Vagina (tissue), 2 donors: Measurements from ENCODE around the gene TMIE. TPM values are rescaled to one million over a fixed set of nuclear protein-coding genes. Genes with fewer than 3 reads are reported as not detected.

Source experiments
- DNase-seq, 2 donors: peaks; one replicate each; pipeline ENCODE4 v3.0.0-alpha.2; 2017; ENCODE audit errors: extremely low spot score in 2 of 2
- H3K27ac ChIP-seq: fragments of 200-600 bp; sonication (generic); one replicate; pipeline ENCODE4 v1.5.1; 2019
- H3K27me3 ChIP-seq: fragments of 200-600 bp; sonication (generic); one replicate; pipeline ENCODE4 v1.5.1; 2019
- H3K36me3 ChIP-seq, 2 donors: fragments of 200-600 bp; sonication (generic); one replicate each; pipeline ENCODE4 v1.5.1; 2017 to 2019
- H3K4me1 ChIP-seq: fragments of 200-600 bp; sonication (generic); one replicate; pipeline ENCODE4 v1.5.1; 2019
- H3K4me3 ChIP-seq, 2 donors: fragments of 200-600 bp; sonication (generic); 1 replicate in 1 of 2; 2 replicates in 1 of 2; pipeline ENCODE4 v1.5.1; 2016 to 2019
- H3K9me3 ChIP-seq: fragments of 200-600 bp; sonication (generic); one replicate; pipeline ENCODE4 v1.5.1; 2019
- POLR2A ChIP-seq, 2 donors: fragments of 450-650 bp; IDR thresholded peaks; one replicate each; pipeline ENCODE4 v1.6.1; 2017; ENCODE audit warnings: antibody characterized with exemption in 2 of 2, mild to moderate bottlenecking in 2 of 2, moderate library complexity in 2 of 2
- POLR2AphosphoS5 ChIP-seq, 2 donors: sonication (generic); formaldehyde crosslinking; IDR thresholded peaks; one replicate each; pipeline ENCODE4 v1.9.0; 2017; ENCODE audit warnings: antibody characterized with exemption in 2 of 2, mild to moderate bottlenecking in 2 of 2, low read depth in 1 of 2; ENCODE audit not compliant: insufficient read depth in 1 of 2
- intact Hi-C: fragments of 100-400 bp; cut with DNase I; formaldehyde crosslinking; loops from one replicate; pipeline ENCODE4 v1.15.1; 2023
- total RNA-seq: library from RNA; depleted of rRNA; stranded (reverse); fragments of >200 nt; gene quantifications from one replicate; pipeline ENCODE4 v1.2.3, GENCODE V29; 2016
- TF ChIP-seq, protein P1 (sequence below), 3 experiments: fragments of 450-650 bp in 2 of 3; fragments of 200-600 bp in 1 of 3; sonication (generic) in 1 of 3; IDR thresholded peaks; one replicate each; pipeline ENCODE4 v1.5.1; 2017 to 2019; ENCODE audit warnings: antibody characterized with exemption in 3 of 3, mild to moderate bottlenecking in 2 of 3, moderate library complexity in 2 of 3

Gene TMIE
- total RNA-seq, 1 donor from 2014 or later: 0.74 TPM

DNA sequence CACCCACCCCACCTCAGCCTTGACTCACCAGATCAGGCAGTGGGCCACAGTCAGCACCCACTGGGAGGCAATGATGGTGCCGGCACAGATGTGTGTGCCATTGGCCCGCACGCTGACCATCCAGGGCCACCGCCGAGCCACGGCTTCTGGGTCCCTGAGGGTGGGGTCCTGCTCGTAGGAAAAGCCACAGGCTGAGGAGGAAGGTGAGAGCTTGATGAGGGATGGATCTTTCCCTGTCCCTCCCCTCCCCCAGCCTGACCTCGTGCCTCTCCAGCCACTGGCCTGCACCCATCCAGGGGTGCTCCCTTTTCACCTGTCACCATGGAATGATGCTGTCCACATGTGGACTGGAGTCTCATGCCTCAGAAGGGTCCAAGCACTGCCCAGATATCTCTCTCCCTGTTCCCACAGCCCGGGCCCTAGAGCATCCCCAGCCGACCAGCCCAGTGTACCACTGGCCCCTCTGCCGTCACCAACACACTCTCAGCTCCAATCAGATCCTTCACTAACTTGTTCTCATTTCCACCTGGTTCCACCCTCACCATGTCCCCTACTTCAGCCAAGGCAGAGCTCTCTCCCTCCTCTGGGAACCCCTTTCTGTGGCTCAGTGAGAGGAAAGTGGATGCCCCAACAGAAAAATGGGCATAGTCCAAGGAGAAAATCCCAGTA lies 14.4 kb downstream of the TMIE start:
- Histone ChIP-seq H3K4me3 (no peak overlapping the region), H3K9me3 (no peaks in the 10 kb centered on the region), H3K4me1 (no peaks in the 10 kb centered on the region), H3K27ac (no peak overlapping the region), H3K36me3 (no peaks in the 10 kb centered on the region), H3K27me3 (no peaks in the 10 kb centered on the region)
- DNase-seq: peak in 1 of 2 donors; percentile 72
- no peak for TF ChIP-seq POLR2AphosphoS5 (IDR thresholded peaks at IDR 0.05; ENCODE audit: insufficient read depth in 1 of 2, low read depth in 1 of 2)
- TF ChIP-seq, protein P1, sequence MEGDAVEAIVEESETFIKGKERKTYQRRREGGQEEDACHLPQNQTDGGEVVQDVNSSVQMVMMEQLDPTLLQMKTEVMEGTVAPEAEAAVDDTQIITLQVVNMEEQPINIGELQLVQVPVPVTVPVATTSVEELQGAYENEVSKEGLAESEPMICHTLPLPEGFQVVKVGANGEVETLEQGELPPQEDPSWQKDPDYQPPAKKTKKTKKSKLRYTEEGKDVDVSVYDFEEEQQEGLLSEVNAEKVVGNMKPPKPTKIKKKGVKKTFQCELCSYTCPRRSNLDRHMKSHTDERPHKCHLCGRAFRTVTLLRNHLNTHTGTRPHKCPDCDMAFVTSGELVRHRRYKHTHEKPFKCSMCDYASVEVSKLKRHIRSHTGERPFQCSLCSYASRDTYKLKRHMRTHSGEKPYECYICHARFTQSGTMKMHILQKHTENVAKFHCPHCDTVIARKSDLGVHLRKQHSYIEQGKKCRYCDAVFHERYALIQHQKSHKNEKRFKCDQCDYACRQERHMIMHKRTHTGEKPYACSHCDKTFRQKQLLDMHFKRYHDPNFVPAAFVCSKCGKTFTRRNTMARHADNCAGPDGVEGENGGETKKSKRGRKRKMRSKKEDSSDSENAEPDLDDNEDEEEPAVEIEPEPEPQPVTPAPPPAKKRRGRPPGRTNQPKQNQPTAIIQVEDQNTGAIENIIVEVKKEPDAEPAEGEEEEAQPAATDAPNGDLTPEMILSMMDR (IDR thresholded peaks at IDR 0.05): no peak
- no peak for TF ChIP-seq POLR2A (IDR thresholded peaks at IDR 0.05)
- intact Hi-C loops: no loop called here

DNA sequence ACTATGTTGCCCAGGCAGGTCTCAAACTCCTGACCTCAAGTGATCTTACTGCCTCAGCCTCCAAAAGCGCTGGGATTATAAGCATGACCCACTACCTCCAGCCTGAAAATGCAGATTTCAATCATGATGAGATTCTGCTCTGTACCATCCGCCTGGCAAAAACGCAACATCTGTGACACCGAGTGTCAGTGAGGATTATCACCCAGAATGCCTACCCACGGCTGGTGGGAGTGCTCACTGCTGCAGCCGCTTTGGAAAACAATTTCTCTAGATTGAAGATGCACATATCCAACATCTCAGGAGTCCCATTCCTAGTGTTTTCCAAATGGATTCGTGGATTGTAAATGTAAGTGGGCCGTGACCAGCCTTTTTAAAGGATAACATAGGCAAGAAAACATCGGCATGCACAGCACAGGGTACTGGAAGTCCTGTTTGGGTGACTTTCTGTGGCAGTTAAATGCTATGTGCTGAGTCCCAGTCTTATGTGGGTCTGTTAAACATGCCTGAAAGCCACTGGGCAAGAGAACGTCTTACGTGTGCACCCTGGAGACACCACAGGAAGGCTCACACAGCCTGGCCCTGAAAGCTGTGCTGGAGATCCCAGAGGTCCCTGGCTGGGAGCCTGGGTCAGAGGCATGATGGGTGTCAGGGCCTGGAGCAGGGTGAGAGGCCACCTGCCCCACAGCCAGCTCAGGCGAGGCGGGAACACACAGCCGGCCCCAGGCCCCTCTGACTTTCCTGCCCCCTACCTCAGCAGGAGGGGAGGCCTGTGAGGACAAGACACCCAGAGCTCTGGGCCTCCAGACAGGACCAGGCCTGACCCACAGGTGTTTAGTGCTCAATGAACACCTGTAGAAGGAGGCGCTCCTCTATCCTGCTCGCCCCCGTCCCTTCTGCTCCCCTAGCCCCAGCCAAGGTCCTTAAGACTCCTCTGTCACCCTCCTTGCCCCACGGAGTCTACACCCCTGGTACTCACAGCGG lies 15.6 kb downstream of the TMIE start:
- Histone ChIP-seq H3K27me3 (no peaks in the 10 kb centered on the region), H3K4me3 (no peak overlapping the region), H3K4me1 (no peaks in the 10 kb centered on the region), H3K9me3 (no peaks in the 10 kb centered on the region), H3K27ac (no peak overlapping the region), H3K36me3 (no peaks in the 10 kb centered on the region)
- peak in 1 of 2 donors; percentile 82 for DNase-seq
- intact Hi-C loops: no loop called here
- no peak for TF ChIP-seq POLR2AphosphoS5 (IDR thresholded peaks at IDR 0.05; ENCODE audit: insufficient read depth in 1 of 2, low read depth in 1 of 2)
- TF ChIP-seq, protein P1 (IDR thresholded peaks at IDR 0.05): no peak
- TF ChIP-seq POLR2A (IDR thresholded peaks at IDR 0.05): no peak

DNA sequence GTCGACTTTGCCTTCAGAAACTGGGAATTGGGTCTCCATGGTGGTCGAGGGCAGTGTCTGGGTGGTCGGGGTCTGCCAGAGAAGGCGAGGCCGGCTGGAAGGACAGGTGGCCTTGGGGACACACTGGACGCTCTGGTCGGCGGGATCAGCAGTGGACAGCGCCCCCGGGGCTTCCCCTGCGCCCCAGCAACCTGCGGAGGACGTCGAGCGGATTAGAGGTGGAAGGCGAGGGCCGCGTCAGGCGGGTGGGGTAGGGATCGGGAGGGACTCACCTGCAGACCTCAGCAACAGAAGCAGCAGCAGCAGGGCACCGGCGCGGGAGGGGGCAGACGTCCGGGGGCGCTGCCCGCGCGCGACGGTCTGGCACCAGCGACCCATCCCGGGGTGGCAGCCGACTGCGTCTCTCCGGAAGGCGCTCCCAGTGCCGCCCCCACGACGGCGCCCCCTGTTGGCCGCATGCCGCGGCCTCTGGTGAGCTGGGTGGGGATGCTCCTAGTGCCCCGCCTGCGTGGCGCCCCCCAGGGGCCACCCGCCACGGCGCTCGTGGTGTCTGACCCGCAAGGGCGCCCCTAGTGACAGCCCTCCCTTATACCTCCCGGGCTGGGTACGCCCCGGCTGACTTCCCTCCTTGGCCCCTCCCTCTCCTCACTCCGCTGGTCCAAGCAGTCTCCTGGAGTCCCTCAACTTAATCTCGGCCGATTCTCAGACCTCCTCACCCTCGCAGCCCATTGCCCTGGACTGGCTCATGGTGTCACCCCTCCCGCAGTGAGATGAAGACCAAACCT lies 16.4 kb downstream of the TMIE start, which contains the start of gene PRSS50:
Gene PRSS50, minus strand, starts transcription at position 423 of the 785 bp plus-strand sequence. Its CDS starts 45 bp downstream, at position 378.
- H3K36me3 ChIP-seq: no peaks in the 10 kb centered on the region
- peak in 1 of 2 donors; percentile 87 for DNase-seq
- H3K27ac ChIP-seq: no peak within 1 kb of the TSS
- TF ChIP-seq POLR2AphosphoS5 (IDR thresholded peaks at IDR 0.05; ENCODE audit: insufficient read depth in 1 of 2, low read depth in 1 of 2) (no peak), POLR2A (IDR thresholded peaks at IDR 0.05) (no peak)
- TF ChIP-seq, protein P1 (IDR thresholded peaks at IDR 0.05): no peak
- no peaks in the 10 kb centered on the region for H3K9me3 ChIP-seq
- no peak within 1 kb of the TSS for H3K4me3 ChIP-seq
- intact Hi-C loops: no loop called here
- no peaks in the 10 kb centered on the region for H3K27me3 ChIP-seq
- H3K4me1 ChIP-seq: no peaks in the 10 kb centered on the region

DNA sequence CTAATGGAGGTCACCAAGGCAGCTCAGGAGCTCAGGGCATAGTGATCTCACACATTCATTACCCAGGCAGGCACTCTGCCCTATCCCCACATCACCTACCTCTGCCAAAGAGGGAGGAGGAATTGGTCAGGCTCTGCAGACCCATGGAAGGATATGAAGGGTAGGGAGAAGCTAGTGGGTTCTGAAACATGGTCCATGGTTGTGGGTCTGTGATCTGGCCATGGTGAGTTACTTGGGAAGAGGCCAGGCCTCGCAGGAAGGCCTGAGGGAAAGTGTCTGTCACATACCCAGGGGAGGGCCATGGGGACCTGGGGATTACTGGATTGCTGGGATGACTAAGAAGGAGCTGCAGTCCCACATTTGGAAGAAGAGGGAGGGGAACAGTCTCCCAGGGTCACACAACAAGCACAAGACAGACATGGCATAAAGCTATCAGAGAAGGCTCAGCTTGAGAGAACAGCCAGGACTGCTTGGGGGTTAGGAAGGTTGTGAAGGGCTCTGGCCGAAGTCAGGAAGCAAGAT lies 17.9 kb downstream of the TMIE start:
- intact Hi-C loops: no loop called here

More for the DNA sequence above, 17.9 kb downstream of the TMIE start:
- Histone ChIP-seq H3K27ac (no peak overlapping the region), H3K9me3 (no peaks in the 10 kb centered on the region), H3K27me3 (no peaks in the 10 kb centered on the region), H3K4me1 (no peaks in the 10 kb centered on the region), H3K36me3 (no peaks in the 10 kb centered on the region), H3K4me3 (no peak overlapping the region)
- TF ChIP-seq, protein P1 (IDR thresholded peaks at IDR 0.05): no peak
- TF ChIP-seq POLR2A (IDR thresholded peaks at IDR 0.05) (no peak), POLR2AphosphoS5 (IDR thresholded peaks at IDR 0.05; ENCODE audit: insufficient read depth in 1 of 2, low read depth in 1 of 2) (no peak)
- DNase-seq: peak in 1 of 2 donors; percentile 72
